Measurements from ENCODE around the gene SEPTIN8.

GRCh38 chr5:132754111-132754510, 22.9 kb downstream of the SEPTIN8 start:
- TF ChIP-seq FOXK2 (IDR thresholded peaks at IDR 0.05): no peak
- no peak for TF ChIP-seq HDGF (IDR thresholded peaks at IDR 0.05; ENCODE audit: borderline replicate concordance)
- TF ChIP-seq NFRKB (IDR thresholded peaks at IDR 0.05): no peak
- TF ChIP-seq FOXM1 (IDR thresholded peaks at IDR 0.05; ENCODE audit: borderline replicate concordance): no peak
- TF ChIP-seq LEF1 (IDR thresholded peaks at IDR 0.05; ENCODE audit: borderline replicate concordance): no peak

Data from HEK293T (cell line).